Chondrocyte (in vitro differentiated cells): ENCODE measurements around the gene SRGN. TPM values are rescaled to one million over a fixed set of nuclear protein-coding genes. Genes with fewer than 3 reads are reported as not detected.

Source experiments
- DNase-seq: peaks from one replicate; pipeline ENCODE4 v3.0.0; 2021; ENCODE audit warnings: mixed read lengths, low spot score
- H3K27ac Mint-ChIP-seq: one replicate; pipeline ENCODE4 v1.8.0; 2021; ENCODE audit warnings: mild to moderate bottlenecking, moderate library complexity, mixed read lengths; ENCODE audit not compliant: unreplicated experiment
- H3K27me3 Mint-ChIP-seq: 2 replicates; pipeline ENCODE4 v1.8.0; 2021; ENCODE audit warnings: low read depth, mixed read lengths
- H3K36me3 Mint-ChIP-seq: 2 replicates; pipeline ENCODE4 v1.8.0; 2021; ENCODE audit warnings: low read depth, mixed read lengths
- H3K4me1 Mint-ChIP-seq: 2 replicates; pipeline ENCODE4 v1.8.0; 2021; ENCODE audit warnings: low read depth, mild to moderate bottlenecking, mixed read lengths
- H3K4me3 Mint-ChIP-seq: one replicate; pipeline ENCODE4 v1.8.0; 2021; ENCODE audit warnings: mild to moderate bottlenecking, moderate library complexity, mixed read lengths; ENCODE audit not compliant: unreplicated experiment
- H3K9me3 Mint-ChIP-seq: 2 replicates; pipeline ENCODE4 v1.8.0; 2021; ENCODE audit warnings: low read depth, mixed read lengths
- CTCF ChIP-seq: fragments of 200-600 bp; sonication (generic); IDR thresholded peaks from 2 replicates; pipeline ENCODE4 v1.5.0; 2021; ENCODE audit warnings: antibody characterized with exemption, mild to moderate bottlenecking, moderate library complexity
- total RNA-seq: library from RNA; stranded (reverse); gene quantifications from 3 replicates; pipeline ENCODE4 v1.2.1, GENCODE V29; 2021

SRGN gene
- total RNA-seq, 1 donor from 2014 or later, result 16.0 TPM

- peak overlapping the region; percentile 81 for H3K27ac Mint-ChIP-seq
- H3K9me3 Mint-ChIP-seq, result no peaks in the 10 kb centered on the region
- DNase-seq, result no peak
- H3K4me3 Mint-ChIP-seq, result peak overlapping the region; percentile 60
- no peak for TF ChIP-seq CTCF
- peaks cover 52% of the 10 kb centered on the region for H3K4me1 Mint-ChIP-seq
- no peaks in the 10 kb centered on the region for H3K36me3 Mint-ChIP-seq
- H3K27me3 Mint-ChIP-seq, result no peaks in the 10 kb centered on the region
These were observed 517 bp downstream of the SRGN start for GRCh38 chr10:69088471-69088769.

- Mint-ChIP-seq H3K27ac (peak overlapping the region; percentile 81), H3K4me3 (peak overlapping the region; percentile 9)
These were observed 1.0 kb downstream of the SRGN start for GRCh38 chr10:69088801-69089501.

GRCh38 chr10:69089638-69090599 is 2.0 kb downstream of the SRGN start:
- peaks cover 53% of the 10 kb centered on the region for H3K4me1 Mint-ChIP-seq
- TF ChIP-seq CTCF, result no peak
- no peak for DNase-seq
- no peaks in the 10 kb centered on the region for H3K36me3 Mint-ChIP-seq
- no peaks in the 10 kb centered on the region for H3K9me3 Mint-ChIP-seq
- H3K27me3 Mint-ChIP-seq, result no peaks in the 10 kb centered on the region
- H3K4me3 Mint-ChIP-seq, result no peak overlapping the region
- H3K27ac Mint-ChIP-seq, result no peak overlapping the region

More at GRCh38 chr10:69088801-69089501, 1.0 kb downstream of the SRGN start:
- Mint-ChIP-seq H3K27me3 (no peaks in the 10 kb centered on the region), H3K36me3 (no peaks in the 10 kb centered on the region), H3K9me3 (no peaks in the 10 kb centered on the region), H3K4me1 (peaks cover 53% of the 10 kb centered on the region)
- TF ChIP-seq CTCF, result no peak
- no peak for DNase-seq

GRCh38 chr10:69090685-69091084 is 2.8 kb downstream of the SRGN start:
- no peak for TF ChIP-seq CTCF
- H3K36me3 Mint-ChIP-seq, result no peaks in the 10 kb centered on the region
- no peak overlapping the region for H3K27ac Mint-ChIP-seq
- DNase-seq, result no peak
- H3K4me1 Mint-ChIP-seq, result peaks cover 53% of the 10 kb centered on the region
- no peaks in the 10 kb centered on the region for H3K27me3 Mint-ChIP-seq
- H3K4me3 Mint-ChIP-seq, result no peak overlapping the region
- no peaks in the 10 kb centered on the region for H3K9me3 Mint-ChIP-seq

GRCh38 chr10:69091143-69091651 is 3.3 kb downstream of the SRGN start:
- no peak overlapping the region for H3K4me3 Mint-ChIP-seq
- no peak for DNase-seq

More at GRCh38 chr10:69091143-69091651, 3.3 kb downstream of the SRGN start:
- Mint-ChIP-seq H3K9me3 (no peaks in the 10 kb centered on the region), H3K27me3 (no peaks in the 10 kb centered on the region), H3K27ac (no peak overlapping the region), H3K36me3 (no peaks in the 10 kb centered on the region), H3K4me1 (peaks cover 50% of the 10 kb centered on the region)
- TF ChIP-seq CTCF, result no peak
